Adipocyte (in vitro differentiated cells): ENCODE results near the gene RBBP4.
A peak's percentile ranks its signal among the peaks of the same experiment; 100 is the strongest.
"Not testable (repeated sequence)": the region's sequence is repeated elsewhere in the genome, so short reads cannot be mapped to it uniquely, and the experiment has no call there.

Source experiments
- DNase-seq: peaks from one replicate; pipeline ENCODE4 v3.0.0-alpha.2; 2015; ENCODE audit warnings: low read depth
- H3K27me3 ChIP-seq: replicated peaks from 2 replicates; pipeline ENCODE4 v1.7.0; 2013; ENCODE audit warnings: mild to moderate bottlenecking, low read length, moderate library complexity; ENCODE audit not compliant: control insufficient read depth, insufficient read depth
- H3K36me3 ChIP-seq: 2 replicates; pipeline ENCODE4 v1.7.0; 2013; ENCODE audit warnings: low read length, mild to moderate bottlenecking, moderate library complexity; ENCODE audit not compliant: control insufficient read depth, insufficient read depth, severe bottlenecking
- H3K4me1 ChIP-seq: 2 replicates; pipeline ENCODE4 v1.7.0; 2013; ENCODE audit warnings: mild to moderate bottlenecking, low read length, moderate library complexity; ENCODE audit not compliant: control insufficient read depth, insufficient read depth
- H3K4me3 ChIP-seq: 2 replicates; pipeline ENCODE4 v1.7.0; 2013; ENCODE audit warnings: mild to moderate bottlenecking, low read length, moderate library complexity
- H3K9ac ChIP-seq: 2 replicates; pipeline ENCODE4 v1.7.0; 2013; ENCODE audit warnings: mild to moderate bottlenecking, low read length, moderate library complexity
- H3K9me3 ChIP-seq: 2 replicates; pipeline ENCODE4 v1.7.0; 2013; ENCODE audit warnings: mild to moderate bottlenecking, low read length, moderate library complexity; ENCODE audit not compliant: control insufficient read depth

The RBBP4 gene

GRCh38 chr1:32644426-32644825 lies 6.6 kb upstream of the RBBP4 start:
- Histone ChIP-seq H3K9ac (no peak overlapping the region), H3K4me1 (peaks cover 5% of the 10 kb centered on the region), H3K27me3 (no peaks in the 10 kb centered on the region), H3K4me3 (no peak overlapping the region), H3K9me3 (no peaks in the 10 kb centered on the region), H3K36me3 (no peaks in the 10 kb centered on the region)
- DNase-seq = no peak

- no peaks in the 10 kb centered on the region for H3K9me3 ChIP-seq
- no peak for DNase-seq
- no peaks in the 10 kb centered on the region for H3K27me3 ChIP-seq
- H3K4me1 ChIP-seq = peaks cover 10% of the 10 kb centered on the region
- no peak overlapping the region for H3K4me3 ChIP-seq
- H3K9ac ChIP-seq = no peak overlapping the region
- H3K36me3 ChIP-seq = peaks cover 6% of the 10 kb centered on the region
Measured at GRCh38 chr1:32647308-32648134, 3.5 kb upstream of the RBBP4 start.

GRCh38 chr1:32650248-32650751 lies 708 bp upstream of the RBBP4 start, which contains the start of gene ZBTB8OS:
TSS of gene ZBTB8OS (minus strand) at chr1:32650550. CDS start at chr1:32650529, 21 bp downstream.
- Histone ChIP-seq H3K9me3 (no peaks in the 10 kb centered on the region), H3K9ac (peak within 1 kb of the TSS; percentile 92), H3K27me3 (no peaks in the 10 kb centered on the region), H3K36me3 (peaks cover 27% of the 10 kb centered on the region), H3K4me3 (peak within 1 kb of the TSS; percentile 87), H3K4me1 (peaks cover 24% of the 10 kb centered on the region)
- peak; percentile 96 for DNase-seq

- Histone ChIP-seq H3K36me3 (peaks cover 39% of the 10 kb centered on the region), H3K9me3 (no peaks in the 10 kb centered on the region), H3K27me3 (no peaks in the 10 kb centered on the region), H3K4me1 (peaks cover 24% of the 10 kb centered on the region), H3K4me3 (peak overlapping the region; percentile 87), H3K9ac (peak overlapping the region; percentile 92)
- no peak for DNase-seq
Measured at GRCh38 chr1:32651461-32652073, 559 bp downstream of the RBBP4 start.

- Histone ChIP-seq H3K4me3 (peak overlapping the region; percentile 87), H3K9me3 (no peaks in the 10 kb centered on the region), H3K4me1 (peaks cover 24% of the 10 kb centered on the region), H3K27me3 (no peaks in the 10 kb centered on the region), H3K9ac (peak overlapping the region; percentile 92), H3K36me3 (peaks cover 47% of the 10 kb centered on the region)
- DNase-seq = no peak
Measured at GRCh38 chr1:32652244-32652962, 1.4 kb downstream of the RBBP4 start.

GRCh38 chr1:32659581-32659980 lies 8.6 kb downstream of the RBBP4 start:
- DNase-seq = no peak
- Histone ChIP-seq H3K27me3 (no peaks in the 10 kb centered on the region), H3K4me3 (no peak overlapping the region), H3K4me1 (peaks cover 3% of the 10 kb centered on the region), H3K36me3 (peaks cover 83% of the 10 kb centered on the region), H3K9me3 (no peaks in the 10 kb centered on the region), H3K9ac (no peak overlapping the region)

GRCh38 chr1:32665915-32666314 lies 14.9 kb downstream of the RBBP4 start:
- Histone ChIP-seq H3K27me3 (no peaks in the 10 kb centered on the region), H3K36me3 (peaks cover 82% of the 10 kb centered on the region), H3K9me3 (no peaks in the 10 kb centered on the region), H3K4me1 (no peaks in the 10 kb centered on the region), H3K4me3 (no peak overlapping the region), H3K9ac (no peak overlapping the region)
- DNase-seq = no peak

- Histone ChIP-seq H3K9ac (no peak overlapping the region), H3K4me1 (no peaks in the 10 kb centered on the region), H3K27me3 (no peaks in the 10 kb centered on the region), H3K4me3 (no peak overlapping the region), H3K9me3 (no peaks in the 10 kb centered on the region), H3K36me3 (peaks cover 86% of the 10 kb centered on the region)
- no peak for DNase-seq
Measured at GRCh38 chr1:32666901-32667566, 16.0 kb downstream of the RBBP4 start.

- H3K36me3 ChIP-seq = peaks cover 89% of the 10 kb centered on the region
- H3K27me3 ChIP-seq, H3K4me1 ChIP-seq, H3K9me3 ChIP-seq, H3K4me3 ChIP-seq, DNase-seq, H3K9ac ChIP-seq: not testable (repeated sequence)
Measured at GRCh38 chr1:32668716-32669115, 17.7 kb downstream of the RBBP4 start.

GRCh38 chr1:32676945-32677344 lies 25.9 kb downstream of the RBBP4 start:
- peaks cover 30% of the 10 kb centered on the region for H3K4me1 ChIP-seq
- H3K36me3 ChIP-seq = peaks cover 82% of the 10 kb centered on the region
- no peak overlapping the region for H3K9ac ChIP-seq
- DNase-seq = no peak
- H3K4me3 ChIP-seq = no peak overlapping the region
- no peaks in the 10 kb centered on the region for H3K27me3 ChIP-seq
- H3K9me3 ChIP-seq = no peaks in the 10 kb centered on the region
